ENCODE measurements around the gene MDFI.

MDFI gene

GRCh38 chr6:41702771-41703494, 64.7 kb downstream of the MDFI start:
- TF ChIP-seq CTCF (IDR thresholded peaks at IDR 0.05) = no peak
- TF ChIP-seq ZFX (IDR thresholded peaks at IDR 0.05; ENCODE audit: borderline replicate concordance) = no peak
- H3K27ac ChIP-seq = no peak overlapping the region
